GM19023 (cell line): ENCODE data around the gene MPHOSPH9.
A peak's percentile ranks its signal among the peaks of the same experiment; 100 is the strongest.

Source experiments
- ATAC-seq: cut with Tn5 transposase; IDR thresholded peaks from one replicate; pipeline ENCODE4 v1.9.1; 2021; ENCODE audit warnings: mild to moderate bottlenecking, moderate library complexity; ENCODE audit not compliant: unreplicated experiment

The MPHOSPH9 gene

DNA sequence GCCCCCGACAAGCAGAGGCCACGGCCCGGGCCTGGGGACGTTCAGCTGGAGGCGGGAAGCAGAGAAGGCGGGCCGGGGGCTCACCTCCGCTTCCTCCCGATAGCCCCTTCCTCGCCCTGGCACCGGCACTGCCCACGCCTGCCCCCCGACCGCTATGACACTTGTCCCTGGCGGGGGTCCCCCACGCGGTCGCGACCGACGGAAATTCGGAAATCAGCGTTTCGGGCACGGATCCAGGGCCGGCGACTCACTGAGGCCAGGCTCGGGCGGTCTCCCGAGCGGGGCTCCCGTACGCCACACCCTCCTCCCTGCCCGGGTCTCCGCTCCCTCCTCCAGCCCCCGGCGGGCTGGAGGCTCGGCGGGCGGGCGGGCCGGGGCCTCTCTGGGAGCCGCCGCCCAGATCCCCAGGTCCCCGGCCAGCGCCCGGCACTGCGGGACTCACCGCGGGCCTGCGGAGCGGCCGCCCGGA is 82.6 kb downstream of the MPHOSPH9 start:
- peak; percentile 18 for ATAC-seq

DNA sequence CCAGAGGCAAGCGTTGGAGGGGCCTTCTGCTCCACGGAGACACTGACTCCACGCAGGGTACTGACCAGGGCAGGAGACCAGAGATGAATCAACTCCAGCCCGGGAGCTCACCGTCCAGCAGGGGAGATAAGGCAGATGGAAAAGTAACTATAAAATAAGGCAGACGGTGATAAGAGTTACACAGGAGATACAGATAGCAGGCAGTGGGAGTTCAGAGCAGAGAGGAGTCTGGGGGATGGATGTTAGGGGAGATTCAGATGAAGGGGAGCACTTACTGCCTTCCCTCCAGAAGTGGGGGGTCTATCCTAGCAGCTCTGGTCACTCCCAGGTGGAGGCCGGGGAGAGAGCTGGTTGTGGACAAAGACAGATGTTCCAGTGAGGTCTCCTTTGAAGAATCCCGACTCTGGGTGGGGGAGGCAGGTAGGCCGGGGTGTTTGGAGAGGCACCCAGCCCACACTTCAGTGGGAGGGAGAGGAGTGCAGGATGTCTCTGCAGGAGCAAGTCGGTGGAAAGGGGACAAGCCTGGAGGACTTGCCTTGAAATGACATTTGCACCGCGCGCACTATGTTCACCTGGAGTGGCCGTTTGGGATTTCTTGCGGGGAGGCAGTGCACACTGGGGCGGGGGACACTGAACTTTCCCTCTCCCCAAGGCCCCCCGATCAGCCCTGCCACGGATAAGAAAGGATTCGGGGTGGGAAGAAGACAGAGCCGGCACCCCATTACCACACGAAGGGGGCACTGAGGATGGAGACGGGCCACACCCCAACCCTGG is 83.3 kb downstream of the MPHOSPH9 start:
- no peak for ATAC-seq

DNA sequence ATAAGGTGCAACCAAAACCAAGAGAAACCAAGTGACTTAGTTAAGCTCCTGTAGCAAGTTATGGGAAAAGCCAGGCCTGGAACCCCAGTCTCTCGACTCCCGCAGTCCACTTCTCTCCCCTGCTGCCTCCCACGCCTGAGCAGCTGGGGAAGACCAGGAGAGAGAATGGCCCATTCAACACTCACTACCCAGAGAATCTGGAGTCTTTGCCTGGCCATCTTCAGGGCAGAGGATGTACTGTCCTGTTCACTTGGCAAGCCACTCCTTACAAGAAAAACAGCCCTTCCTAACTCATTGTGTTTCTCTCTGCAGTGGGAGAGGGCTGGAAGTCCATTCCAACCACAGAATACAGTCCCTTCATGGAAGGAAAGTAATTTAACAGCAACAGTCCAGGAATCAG is 83.9 kb downstream of the MPHOSPH9 start:
- ATAC-seq = no peak

DNA sequence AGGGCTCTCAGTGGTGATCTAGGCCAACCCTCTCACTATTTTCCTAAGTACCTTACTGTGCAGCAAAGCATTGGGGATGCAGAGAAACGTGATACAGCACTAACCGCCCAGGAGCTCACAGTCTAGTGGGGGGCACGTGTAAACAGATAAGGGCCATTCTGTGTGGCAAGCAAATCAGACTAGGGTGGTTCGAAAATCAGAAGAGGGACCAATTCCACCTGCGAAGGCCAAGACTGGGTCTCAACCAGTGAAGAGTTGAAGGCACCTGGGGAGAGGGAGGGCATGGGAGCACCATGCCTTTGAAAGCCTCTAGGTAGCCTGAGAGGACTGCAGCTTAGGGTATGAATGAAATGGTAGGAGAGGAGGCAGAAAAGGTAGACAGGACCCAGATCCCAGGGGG is 84.3 kb downstream of the MPHOSPH9 start:
- no peak for ATAC-seq

- no peak for ATAC-seq
Observed at GRCh38 chr12:123148223-123148622, 84.7 kb downstream of the MPHOSPH9 start.

- ATAC-seq = no peak
Observed at GRCh38 chr12:123145211-123145610, 87.7 kb downstream of the MPHOSPH9 start.

GRCh38 chr12:123143736-123144461 is 89.0 kb downstream of the MPHOSPH9 start:
- ATAC-seq = no peak

DNA sequence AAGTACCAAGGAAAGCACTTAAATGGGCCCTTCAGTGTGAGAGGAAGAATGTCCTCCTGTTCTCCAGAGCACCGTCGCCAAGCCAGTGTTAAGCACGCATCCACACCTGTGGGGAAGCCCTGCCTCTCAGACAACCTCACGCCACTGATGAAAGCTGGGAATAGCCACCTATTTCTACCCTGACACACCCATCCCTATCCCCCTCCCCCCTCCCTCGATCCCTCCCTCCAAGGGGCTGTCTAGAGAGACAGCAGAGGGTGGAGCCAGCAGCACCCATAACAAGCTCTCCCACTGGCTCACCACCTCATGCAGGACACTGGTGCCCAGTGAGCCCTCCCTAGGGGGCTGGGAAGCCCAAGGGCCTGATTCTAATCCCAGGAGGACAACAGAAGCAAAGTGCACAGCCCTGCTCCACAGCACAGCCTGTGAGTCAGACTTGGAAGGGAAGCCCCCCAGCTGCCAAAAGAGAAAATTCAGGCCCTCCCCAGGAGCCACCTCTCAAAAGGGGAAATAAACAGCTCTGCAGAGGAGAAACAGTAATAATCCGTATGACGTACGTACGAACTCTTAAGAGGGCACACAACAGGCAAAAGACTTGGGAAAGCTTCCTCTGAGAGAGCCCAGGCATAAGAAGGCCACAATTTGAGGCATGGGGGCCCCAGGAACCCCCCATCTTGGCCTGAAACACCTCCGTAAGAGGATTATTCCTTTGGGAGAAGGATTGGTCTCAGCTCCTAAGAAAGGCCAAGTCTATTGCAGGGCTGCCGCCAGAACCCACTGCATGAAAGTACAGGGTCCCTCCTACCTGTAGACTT is 89.8 kb downstream of the MPHOSPH9 start:
- ATAC-seq = no peak

DNA sequence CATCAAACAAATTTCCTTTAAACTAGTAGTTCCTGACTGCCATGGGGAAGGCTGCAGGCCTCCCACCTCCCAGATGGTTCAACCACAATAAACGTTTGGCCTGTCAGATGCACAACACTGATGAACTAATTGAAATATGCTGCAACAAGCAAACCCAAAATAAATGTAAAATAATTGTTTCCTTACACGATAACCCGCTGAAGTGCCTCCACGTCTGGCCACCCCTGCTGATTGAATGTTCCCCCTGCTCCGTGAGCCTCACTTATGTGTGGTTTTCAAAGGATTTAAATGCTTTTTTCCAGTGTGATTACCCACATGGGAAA is 90.5 kb downstream of the MPHOSPH9 start:
- ATAC-seq = no peak

GRCh38 chr12:123141615-123142517 is 91.1 kb downstream of the MPHOSPH9 start:
- no peak for ATAC-seq

GRCh38 chr12:123140676-123141614 is 92.0 kb downstream of the MPHOSPH9 start:
- no peak for ATAC-seq

- no peak for ATAC-seq
Observed at GRCh38 chr12:123139926-123140675, 92.8 kb downstream of the MPHOSPH9 start.

DNA sequence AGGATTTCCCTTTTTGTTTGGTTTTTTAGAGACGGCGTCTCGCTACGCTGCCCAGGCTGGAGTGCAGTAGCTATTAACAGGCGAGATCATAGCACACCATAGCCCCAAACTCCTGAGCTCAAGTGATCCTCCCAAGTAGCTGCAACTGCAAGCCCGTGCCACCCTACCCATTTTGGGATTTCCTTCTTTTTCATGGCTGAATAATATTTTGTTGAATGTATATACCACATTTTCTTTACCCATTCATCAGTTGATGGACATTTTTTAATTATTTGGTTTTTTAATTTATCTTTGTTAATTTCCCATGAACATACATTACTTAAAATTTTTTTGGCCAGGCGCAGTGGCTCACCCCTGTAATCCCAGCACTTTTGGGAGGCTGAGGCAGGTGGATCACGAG is 97.3 kb downstream of the MPHOSPH9 start:
- no peak for ATAC-seq

DNA sequence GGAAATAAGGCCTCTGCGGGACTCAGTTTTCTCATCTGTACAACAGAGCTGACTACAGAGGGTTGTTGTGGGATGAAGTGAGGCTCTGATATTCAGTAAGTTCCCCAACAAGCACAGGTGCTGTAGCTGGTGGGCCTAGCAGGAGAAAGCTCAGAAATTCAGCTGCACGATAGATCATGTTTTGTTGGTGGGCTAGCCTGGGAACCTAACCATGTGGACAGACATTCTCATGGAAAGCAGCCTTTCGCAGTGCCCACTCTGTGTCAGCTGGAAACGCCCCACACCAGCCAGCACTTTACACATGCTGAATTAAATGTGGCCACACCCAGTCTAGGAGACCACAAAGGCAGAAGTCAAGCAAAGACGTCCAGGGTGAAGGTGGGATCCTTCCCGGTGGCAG is 98.1 kb downstream of the MPHOSPH9 start:
- no peak for ATAC-seq

- no peak for ATAC-seq
Observed at GRCh38 chr12:123134271-123134671, 98.7 kb downstream of the MPHOSPH9 start.

DNA sequence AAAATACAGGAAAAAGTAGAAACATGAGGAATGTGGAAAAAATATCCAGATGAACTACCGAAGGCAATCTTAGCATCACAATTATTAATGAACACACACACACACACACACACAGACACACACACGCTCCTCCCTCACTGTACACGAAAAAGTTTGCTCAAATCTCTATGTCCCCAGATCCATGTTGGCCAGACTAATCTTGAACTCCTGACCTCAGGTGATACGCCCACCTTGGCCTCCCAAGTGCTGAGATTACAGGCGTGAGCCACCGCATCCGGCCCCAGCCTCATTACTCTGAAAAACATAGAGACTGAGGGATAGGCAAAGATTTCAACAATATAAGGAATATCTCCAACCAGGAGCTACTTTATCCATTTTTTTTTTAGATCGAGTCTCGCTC is 99.2 kb downstream of the MPHOSPH9 start:
- ATAC-seq = no peak

GRCh38 chr12:123132951-123133619 is 99.9 kb downstream of the MPHOSPH9 start:
- ATAC-seq = no peak

- no peak for ATAC-seq
Observed at GRCh38 chr12:123131879-123132402, 101.0 kb downstream of the MPHOSPH9 start.
